ENCODE measurements around the gene EDEM1.
A peak's percentile ranks its signal among the peaks of the same experiment; 100 is the strongest.
"Not testable (repeated sequence)": the region's sequence is repeated elsewhere in the genome, so short reads cannot be mapped to it uniquely, and the experiment has no call there.

The EDEM1 gene

DNA sequence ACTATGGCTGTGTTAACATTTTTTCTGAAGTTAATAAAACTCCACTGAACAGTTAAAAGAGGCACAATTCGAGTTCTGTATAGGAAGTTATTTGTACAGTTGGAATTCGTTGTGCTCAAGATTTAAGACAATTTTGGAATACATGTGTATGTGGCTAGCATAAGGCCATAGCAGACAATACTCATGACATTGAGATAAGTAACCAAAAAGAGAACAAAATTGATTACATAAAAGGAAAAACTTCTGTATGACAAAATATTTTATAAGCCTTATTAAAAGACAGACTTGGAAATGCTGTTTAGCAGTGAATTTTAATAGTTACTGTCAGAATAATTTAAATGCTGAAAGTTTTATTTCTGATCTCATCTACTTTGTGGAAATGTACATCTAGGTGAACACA lies 17.7 kb upstream of the EDEM1 start:
- no peak overlapping the region for H3K4me3 ChIP-seq (ENCODE audit: low read depth, low read length)
- no peak for DNase-seq (ENCODE audit: low read depth)

DNA sequence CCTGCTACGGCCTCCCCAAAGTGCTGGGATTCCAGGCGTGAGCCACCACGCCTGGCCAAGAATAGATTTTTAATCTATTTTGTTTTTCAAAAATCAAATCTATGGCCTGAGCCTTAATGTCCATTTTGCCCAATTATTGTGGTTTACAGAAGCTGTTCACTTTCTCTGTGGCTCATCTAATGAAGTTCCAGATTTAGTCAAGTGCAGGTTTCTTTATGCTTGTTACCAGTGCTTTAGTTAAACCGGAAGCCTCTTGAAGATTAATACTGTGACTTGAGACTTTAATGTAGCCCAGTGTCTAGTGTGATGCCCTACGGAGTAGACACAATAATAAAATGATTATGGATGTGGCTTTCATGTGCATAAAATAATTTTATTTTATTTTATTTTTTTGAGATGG lies 16.5 kb upstream of the EDEM1 start:
- DNase-seq (ENCODE audit: low read depth) = no peak

DNA sequence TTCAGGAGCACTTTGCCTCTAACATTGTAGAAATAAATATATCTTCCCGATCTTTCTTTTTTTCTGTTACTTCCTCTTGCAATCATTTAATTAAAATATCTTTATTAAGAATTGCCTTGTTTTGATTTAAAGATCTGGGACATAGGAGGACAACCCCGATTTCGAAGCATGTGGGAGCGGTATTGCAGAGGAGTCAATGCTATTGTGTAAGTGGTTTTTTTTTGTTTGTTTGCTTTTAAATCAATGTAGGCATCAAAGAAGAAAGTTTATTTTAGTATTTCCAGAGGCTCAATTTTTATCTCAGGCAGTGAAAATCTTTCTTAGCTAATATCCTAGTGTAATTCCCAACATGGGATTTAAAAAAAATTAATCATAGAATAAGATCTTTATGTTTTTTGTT lies 15.5 kb upstream of the EDEM1 start:
- H3K4me3 ChIP-seq (ENCODE audit: low read depth, low read length) = no peak overlapping the region
- no peak for DNase-seq (ENCODE audit: low read depth)

More for the DNA sequence above, 16.5 kb upstream of the EDEM1 start:
- no peak overlapping the region for H3K4me3 ChIP-seq (ENCODE audit: low read depth, low read length)

DNA sequence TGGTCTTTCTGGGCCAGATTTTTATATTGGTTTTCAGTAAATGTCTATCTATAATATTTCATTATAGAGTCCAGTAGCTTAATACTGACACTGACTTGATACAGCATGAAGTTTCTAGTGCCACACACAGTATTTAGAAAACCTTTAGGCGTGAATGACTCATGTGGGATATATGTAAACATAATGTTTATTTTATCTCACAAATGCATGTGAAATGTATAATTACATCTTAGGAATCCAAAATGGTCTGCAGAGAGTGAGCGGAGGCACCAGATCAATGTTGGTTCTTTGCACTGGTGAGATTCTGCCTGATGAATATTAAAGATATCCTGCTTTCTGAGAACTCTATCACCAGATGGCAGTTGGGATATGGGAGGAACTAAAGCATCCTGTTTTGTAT lies 8.5 kb upstream of the EDEM1 start:
- H3K4me3 ChIP-seq (ENCODE audit: low read depth, low read length) = not testable (repeated sequence)

DNA sequence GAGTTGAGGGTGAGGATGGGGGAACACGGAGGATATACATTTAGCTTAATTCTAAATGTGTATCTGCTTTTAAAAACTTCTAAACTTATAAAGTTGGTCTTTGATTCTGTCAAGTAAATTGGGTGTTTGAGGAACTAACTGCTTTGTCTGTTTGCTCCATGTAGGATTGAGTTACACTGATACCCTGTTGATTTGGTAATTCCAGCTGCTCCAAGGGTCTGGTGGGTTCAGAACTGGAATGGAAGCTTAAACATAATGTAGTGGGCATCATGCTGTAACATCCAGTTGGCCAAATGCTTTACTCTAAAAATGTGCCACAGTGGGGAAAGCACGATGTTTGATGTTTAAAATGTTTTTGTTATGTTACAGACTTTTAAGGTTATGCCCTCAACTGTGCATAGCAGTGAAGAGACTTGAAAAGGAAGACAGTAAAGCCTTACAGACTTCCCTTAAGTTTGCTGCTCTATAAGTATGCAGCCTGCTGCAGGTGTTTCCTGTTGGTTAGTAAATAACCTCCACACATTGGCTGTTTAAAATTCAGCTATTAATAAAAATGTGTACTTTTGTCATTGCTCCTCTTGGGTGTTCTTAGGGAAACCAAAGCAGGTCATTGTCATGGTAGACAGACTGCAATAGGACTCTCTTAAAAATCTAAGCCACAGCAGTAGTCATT lies 5.9 kb upstream of the EDEM1 start:
- no peak overlapping the region for H3K4me3 ChIP-seq (ENCODE audit: low read depth, low read length)
- no peak for DNase-seq (ENCODE audit: low read depth)

More for the DNA sequence above, 8.5 kb upstream of the EDEM1 start:
- DNase-seq (ENCODE audit: low read depth) = not testable (repeated sequence)

DNA sequence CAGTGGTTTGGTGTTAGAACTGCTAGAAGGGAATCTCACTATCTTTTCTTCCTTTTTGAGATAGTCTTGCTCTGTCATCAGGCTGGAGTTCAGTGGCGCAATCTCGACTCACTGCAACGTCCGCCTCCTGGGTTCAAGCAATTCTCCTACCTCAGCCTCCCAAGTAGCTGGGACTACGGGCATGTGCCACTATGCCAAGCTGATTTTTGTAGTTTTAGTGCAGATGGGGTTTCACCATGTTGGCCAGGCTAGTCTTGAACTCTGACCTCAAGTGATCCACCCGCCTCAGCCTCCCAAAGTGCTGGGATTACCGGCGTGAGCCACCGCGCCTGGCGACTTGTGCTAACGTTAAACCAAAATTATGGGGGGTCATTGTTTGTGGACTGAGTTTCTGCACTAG lies 3.8 kb upstream of the EDEM1 start:
- DNase-seq (ENCODE audit: low read depth); H3K4me3 ChIP-seq (ENCODE audit: low read depth, low read length): not testable (repeated sequence)

DNA sequence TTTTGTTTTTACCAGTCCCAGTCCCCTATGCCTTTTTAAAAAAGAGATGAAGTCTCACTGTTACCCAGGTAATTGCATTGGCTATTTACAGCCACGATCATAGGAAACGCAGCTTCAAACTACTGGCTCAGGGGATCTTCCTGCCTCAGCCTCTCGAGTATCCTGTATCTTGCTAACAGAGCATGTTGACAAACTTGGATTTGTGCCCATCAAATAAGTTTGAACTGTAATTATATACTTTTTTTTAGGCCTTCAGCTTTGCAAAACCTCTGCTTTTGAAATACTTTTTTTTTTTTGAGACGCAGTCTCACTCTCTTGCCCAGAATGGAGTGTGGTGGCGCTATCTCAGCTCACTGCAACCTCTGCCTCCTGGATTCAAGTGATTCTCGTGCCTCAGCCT lies 3.0 kb upstream of the EDEM1 start:
- H3K4me3 ChIP-seq (ENCODE audit: low read depth, low read length) = no peak overlapping the region
- no peak for DNase-seq (ENCODE audit: low read depth)

DNA sequence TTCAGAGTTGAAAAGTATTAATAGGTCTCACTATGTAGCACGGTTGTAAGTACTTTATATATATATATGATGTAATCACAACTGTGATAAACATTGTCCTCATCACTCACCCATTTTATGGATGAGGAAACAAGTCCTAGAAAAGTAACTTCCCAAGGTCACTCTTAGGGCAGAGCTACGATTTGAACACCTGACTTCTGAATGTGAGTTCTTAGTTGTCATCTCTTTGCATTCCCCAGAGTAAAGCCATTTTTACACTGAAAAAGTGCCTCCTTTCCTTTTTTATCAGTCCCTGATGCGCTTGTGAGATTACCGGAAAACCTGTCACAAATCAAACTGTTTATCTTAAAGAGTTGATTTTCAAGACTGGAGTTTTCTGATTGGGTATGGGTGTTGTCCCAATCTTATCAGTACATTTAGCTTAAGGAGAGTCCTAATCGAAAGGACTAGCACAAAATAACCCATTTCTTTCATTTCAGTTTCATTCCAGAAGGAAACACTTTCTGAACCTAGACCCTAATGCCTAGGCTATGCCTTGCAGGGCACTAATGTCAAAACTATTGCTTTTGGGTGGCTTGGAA lies 2.3 kb upstream of the EDEM1 start:
- DNase-seq (ENCODE audit: low read depth) = no peak
- H3K4me3 ChIP-seq (ENCODE audit: low read depth, low read length) = no peak overlapping the region

DNA sequence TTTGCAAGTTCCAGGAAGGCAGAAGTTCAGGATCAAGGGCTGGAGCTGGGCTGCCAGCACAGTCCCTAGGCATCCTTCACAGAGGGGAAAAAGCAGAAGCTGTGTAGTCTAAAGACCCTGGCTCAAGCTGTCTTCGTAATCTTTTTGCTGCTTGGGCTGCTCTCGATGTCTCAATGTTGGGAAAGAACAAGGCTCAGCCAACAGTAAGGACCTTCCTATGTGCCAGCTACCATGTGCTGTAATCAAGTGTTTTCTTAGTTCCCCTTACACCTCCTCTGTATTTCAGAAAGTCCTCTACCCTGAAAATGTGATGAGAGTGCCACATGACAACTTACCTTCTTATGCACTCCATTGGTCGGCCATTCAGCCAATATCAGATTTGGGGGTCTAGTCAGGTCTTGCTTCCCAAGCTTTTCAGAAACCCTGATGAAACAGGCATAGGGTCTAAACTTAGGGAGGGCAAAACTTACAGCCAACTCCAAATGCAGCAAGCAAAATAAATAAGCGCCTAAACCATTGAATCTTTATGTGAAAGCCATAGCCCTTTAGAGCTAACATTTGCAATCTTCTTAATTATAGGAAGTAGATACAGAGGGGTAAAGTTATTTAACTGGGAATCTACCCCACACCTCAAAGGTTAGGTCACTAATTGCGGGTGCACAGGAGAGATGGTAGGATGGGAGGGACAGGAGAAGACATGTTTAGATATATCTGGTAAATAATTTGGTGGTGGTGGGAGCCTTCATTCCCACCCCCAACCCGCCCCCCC lies 1.2 kb upstream of the EDEM1 start:
- DNase-seq (ENCODE audit: low read depth) = no peak
- peak overlapping the region; percentile 49 for H3K4me3 ChIP-seq (ENCODE audit: low read depth, low read length)

DNA sequence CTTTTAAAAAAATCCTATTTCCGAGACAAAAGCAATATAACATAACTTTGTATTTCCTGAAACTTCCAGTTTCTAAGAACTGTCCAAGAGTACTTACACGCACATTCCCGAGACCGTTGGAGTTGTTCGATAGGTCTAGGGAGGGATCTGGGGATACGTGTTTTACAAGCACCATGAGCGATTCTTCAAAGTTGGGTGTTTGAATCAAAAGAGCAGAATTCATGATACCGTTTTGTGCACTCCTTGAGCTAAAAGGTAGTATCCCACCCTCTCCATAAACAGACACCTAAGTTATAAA lies 700 bp upstream of the EDEM1 start:
- peak overlapping the region; percentile 49 for H3K4me3 ChIP-seq (ENCODE audit: low read depth, low read length)
- no peak for DNase-seq (ENCODE audit: low read depth)

DNA sequence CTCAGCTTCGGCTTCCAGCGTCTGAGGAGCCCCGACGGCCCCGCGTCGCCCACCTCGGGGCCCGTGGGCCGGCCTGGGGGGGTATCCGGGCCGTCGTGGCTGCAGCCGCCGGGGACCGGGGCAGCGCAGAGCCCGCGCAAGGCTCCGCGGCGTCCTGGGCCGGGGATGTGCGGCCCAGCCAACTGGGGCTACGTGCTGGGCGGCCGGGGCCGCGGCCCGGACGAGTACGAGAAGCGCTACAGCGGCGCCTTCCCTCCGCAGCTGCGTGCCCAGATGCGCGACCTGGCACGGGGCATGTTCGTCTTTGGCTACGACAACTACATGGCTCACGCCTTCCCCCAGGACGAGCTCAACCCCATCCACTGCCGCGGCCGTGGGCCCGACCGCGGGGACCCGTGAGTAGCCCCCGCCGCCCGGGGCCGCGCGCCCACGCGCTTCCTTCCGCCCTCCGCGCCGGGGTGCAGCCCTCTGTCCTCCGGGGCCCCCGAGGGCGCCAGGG lies 462 bp downstream of the EDEM1 start:
- DNase-seq (ENCODE audit: low read depth) = no peak
- peak overlapping the region; percentile 91 for H3K4me3 ChIP-seq (ENCODE audit: low read depth, low read length)

DNA sequence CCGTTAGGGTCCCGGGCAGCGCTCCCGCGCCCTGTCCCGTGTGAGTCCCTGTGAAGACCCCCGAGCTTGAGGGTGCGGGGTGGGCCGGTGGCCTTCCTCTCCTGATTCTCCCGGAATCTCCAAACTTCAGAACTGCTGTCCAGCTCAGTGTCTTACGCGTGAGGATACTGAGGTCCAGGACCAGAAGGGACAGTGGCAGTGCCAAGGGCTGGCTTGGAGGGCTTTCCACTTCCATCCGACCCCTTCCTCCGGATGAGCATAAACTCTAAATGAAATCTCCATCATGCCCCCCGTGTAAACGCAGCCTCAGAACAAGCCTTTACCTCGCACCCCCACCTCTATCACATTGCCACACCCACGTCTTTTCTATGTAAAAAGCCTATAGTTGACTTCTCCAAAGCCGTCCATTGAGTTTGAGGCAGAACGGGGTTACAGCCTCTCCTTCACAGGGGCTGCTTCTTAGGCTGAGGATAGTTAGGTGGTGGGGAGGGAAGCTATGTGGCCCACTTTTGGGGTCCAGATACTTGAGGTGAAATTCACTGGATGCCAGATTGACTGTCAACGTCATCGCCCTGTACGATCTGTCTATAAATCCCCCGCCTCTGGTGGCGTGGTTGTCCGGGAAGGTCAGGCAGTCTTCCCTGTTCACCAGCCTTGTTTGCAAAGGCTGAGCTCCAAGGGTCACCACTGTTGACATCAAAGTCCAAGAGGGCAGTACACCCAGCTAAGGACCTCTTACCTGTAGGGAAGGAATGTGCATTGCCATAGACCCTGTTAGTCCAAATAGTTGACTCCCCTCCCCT lies 1.1 kb downstream of the EDEM1 start:
- peak overlapping the region; percentile 91 for H3K4me3 ChIP-seq (ENCODE audit: low read depth, low read length)
- DNase-seq (ENCODE audit: low read depth) = no peak

DNA sequence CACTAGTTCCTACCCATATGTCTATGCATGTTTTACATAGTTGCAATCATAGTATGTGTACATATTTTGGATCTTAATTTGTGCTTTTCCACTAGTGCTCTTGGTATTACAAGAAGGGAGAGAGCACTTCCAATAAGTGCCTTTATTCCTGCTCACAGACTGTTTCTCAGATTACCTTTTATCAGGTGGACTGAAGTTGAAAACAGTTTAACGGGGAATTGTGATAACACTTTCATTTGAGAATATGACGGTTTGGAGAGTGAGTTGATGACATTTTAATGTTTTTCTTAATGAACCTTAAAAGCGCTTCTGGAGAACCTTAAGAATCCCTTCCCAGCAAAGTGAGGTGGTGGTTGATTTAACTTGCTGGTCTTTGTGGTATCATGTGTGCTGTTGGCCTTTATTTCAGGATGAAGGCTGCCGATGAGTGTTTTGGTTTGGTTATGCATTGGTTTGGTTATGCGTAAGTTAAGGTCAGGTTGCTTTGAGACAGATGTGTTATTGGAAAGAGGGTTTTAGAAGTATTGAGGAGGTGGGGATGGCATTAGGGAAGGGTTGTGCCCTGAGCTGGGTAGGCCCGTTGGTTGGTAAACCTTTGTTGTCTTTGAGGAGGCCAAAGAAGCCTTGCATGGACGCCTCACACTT lies 2.8 kb downstream of the EDEM1 start:
- DNase-seq (ENCODE audit: low read depth) = no peak

DNA sequence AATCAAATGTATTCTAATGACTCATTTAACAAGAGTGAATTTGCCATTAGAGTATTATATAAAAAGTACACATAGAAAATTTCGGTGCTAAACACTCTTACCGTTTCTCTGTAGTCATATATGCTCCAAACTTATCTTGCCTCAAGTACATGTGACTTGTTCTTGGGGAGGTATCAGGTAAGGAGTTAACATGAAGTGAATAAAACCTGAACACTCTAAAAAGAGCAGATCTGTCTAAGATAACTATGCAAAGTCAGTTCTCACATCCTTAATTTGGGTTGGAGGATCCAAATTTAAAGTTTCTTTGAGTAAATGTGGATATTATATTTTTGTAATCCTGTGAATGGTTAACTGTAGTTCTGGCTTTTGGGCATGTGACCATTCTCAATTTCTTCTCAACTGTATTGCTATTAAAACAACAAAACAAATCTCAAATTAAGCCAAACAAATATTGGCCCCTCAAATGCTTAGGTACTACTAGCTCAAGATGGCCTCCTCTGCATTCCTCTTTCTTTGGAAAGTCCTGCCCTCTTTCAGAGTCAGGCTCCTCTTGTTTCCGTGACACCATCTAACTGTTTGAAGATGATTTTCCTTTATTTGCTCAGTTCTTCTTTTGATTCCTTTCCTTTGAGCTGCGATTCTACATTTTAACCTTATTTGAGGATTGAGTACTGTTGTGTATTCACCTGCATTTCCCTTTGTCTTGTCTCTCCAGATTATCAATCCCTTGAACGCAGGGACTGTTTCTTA lies 4.2 kb downstream of the EDEM1 start:
- H3K4me3 ChIP-seq (ENCODE audit: low read depth, low read length) = no peak overlapping the region
- DNase-seq (ENCODE audit: low read depth) = no peak

More for the DNA sequence above, 2.8 kb downstream of the EDEM1 start:
- peak overlapping the region; percentile 13 for H3K4me3 ChIP-seq (ENCODE audit: low read depth, low read length)

DNA sequence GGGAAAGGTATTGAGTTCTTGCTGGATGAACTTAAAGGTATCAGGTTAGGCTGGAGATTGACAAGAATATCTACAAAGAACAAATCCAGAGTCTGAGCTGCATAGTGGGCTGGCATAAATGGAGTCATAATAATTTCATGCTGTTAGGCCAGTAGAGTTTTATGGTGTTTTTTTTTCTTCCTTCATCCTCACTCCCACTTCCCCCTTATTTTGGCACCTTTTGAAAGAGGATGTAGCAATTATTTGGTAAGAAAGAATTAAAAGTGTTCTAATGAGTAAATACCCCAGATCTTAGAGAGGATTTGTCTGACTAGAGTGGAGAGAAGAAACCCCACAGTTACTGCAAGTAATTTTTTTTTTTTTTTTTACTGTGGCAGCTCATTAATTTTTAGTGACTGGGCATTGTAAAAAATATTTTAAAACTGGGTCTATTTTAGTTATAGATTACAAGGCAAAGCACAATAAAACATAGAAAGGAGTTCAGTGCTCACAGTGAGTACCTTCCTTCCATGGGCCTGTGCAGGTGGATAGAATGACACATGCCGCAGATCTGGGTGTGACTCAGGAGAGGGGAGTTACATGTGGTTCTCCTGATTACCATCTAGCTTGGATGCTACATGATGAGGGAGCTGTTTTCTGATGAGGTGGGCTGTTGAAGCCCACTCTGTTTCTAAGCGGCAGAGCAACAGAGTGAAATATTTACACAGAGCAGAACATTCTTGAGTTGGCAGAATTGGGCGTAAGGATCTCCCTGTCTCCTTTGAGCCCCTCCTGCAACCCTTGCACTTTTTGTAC lies 5.3 kb downstream of the EDEM1 start:
- no peak for DNase-seq (ENCODE audit: low read depth)
- no peak overlapping the region for H3K4me3 ChIP-seq (ENCODE audit: low read depth, low read length)

DNA sequence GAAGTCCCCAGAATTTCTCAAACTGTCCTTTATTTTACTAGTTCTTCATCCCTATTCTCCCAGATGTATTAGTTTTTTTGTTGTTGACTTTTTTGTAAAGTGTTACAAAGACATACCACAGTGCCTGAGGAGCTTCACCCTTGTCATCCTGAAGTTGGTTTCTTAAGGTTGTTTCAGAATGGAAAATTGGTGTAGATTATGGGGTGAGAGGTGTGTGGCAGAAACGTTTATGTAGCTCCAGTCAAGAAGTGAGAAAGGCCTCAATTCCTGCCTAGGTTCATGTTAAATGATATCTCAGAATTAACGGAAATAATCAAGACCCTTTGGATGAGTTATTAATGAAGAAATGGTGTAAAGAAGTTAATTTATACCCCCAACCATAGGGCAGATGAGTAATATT lies 6.8 kb downstream of the EDEM1 start:
- no peak for DNase-seq (ENCODE audit: low read depth)
- no peak overlapping the region for H3K4me3 ChIP-seq (ENCODE audit: low read depth, low read length)

DNA sequence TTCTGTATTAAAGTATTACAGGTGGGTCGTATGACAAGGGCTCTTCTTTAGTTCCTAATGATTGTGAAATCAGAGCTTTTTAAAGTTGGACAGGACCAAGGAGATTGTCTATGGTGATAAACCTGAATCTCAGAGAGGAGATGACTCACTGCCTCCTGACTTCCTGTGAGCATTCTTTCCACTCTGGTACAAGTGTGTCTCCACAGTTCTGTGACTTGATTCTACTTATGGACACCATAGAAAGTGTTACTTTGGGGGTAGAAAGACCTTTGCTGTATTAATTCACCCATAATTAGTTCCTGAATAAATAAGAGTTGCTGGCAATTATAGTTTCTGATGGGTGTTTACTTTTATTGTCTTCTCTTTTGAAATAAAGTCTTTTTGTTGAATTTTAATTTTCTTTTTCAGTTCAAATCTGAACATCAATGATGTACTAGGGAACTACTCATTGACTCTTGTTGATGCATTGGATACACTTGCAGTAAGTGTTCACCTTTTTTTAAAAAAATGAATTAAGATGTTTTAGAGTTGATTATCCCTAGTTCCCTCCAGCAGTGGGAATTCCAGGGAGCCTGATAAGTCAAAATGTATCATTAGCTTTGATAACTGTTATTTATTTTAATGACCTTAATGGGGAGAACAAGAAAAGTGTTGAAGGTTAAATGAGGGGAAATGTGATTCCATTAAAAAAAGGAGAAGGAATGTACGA lies 7.4 kb downstream of the EDEM1 start:
- H3K4me3 ChIP-seq (ENCODE audit: low read depth, low read length) = no peak overlapping the region
- DNase-seq (ENCODE audit: low read depth) = peak; percentile 54

DNA sequence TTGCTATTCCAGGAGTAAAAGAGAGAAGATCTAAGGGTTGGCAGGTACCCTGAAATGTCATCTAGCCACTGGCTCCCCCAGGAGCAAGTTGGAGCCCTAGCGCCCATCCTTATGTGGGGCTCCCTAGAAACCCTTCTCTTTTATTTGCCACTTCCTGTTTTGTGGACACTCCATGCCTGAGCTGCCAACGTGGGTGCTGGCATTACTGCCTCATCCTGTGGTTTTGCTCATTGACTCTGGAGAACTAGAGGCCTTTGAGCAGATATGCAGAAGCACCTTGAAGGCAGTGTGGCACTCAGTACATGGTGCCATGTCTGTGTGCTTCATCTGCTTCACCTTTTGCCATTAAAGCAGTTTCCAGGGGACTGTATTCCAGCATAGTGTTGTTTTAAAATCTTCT lies 8.1 kb downstream of the EDEM1 start:
- no peak overlapping the region for H3K4me3 ChIP-seq (ENCODE audit: low read depth, low read length)
- no peak for DNase-seq (ENCODE audit: low read depth)
